Measurements from ENCODE around the gene WDFY3.

The WDFY3 gene

GRCh38 chr4:84952776-84953175 lies 13.7 kb downstream of the WDFY3 start:
- TF ChIP-seq CTCF (conservative IDR thresholded peaks at IDR 0.05; ENCODE audit: low read length), result no peak
- no peak for TF ChIP-seq EZH2phosphoT487 (IDR thresholded peaks at IDR 0.05; ENCODE audit: borderline replicate concordance)
- Histone ChIP-seq H2AFZ (ENCODE audit: low read length) (no peak overlapping the region), H3K9me2 (replicated peaks; ENCODE audit: low read depth, low read length) (no peaks in the 10 kb centered on the region), H3K9me3 (ENCODE audit: insufficient read depth, low read depth, low read length) (no peaks in the 10 kb centered on the region), H3K9ac (ENCODE audit: low read depth, low read length, poor library complexity, severe bottlenecking) (no peak overlapping the region), H3K27me3 (ENCODE audit: insufficient read depth, low read length, poor library complexity, severe bottlenecking) (no peaks in the 10 kb centered on the region), H3K79me2 (ENCODE audit: insufficient read depth, low read length) (peaks cover 55% of the 10 kb centered on the region), H3K4me1 (ENCODE audit: insufficient read depth, low read length, poor library complexity, severe bottlenecking) (no peaks in the 10 kb centered on the region), H4K20me1 (ENCODE audit: insufficient read depth, low read length, poor library complexity, severe bottlenecking) (peaks cover 13% of the 10 kb centered on the region), H3K4me3 (ENCODE audit: low read length, poor library complexity, severe bottlenecking) (no peak overlapping the region), H3K4me2 (ENCODE audit: low read depth, low read length, poor library complexity, severe bottlenecking) (no peak overlapping the region), H3F3A (ENCODE audit: low read depth) (no peaks in the 10 kb centered on the region), H3K36me3 (ENCODE audit: insufficient read depth, low read length) (no peaks in the 10 kb centered on the region)

- H3K36me3 ChIP-seq (ENCODE audit: insufficient read depth, low read length), result no peaks in the 10 kb centered on the region
- H3K4me2 ChIP-seq (ENCODE audit: low read depth, low read length, poor library complexity, severe bottlenecking), result no peak overlapping the region
- no peaks in the 10 kb centered on the region for H3K4me1 ChIP-seq (ENCODE audit: insufficient read depth, low read length, poor library complexity, severe bottlenecking)
- H2AFZ ChIP-seq (ENCODE audit: low read length), result no peak overlapping the region
- H3K4me3 ChIP-seq (ENCODE audit: low read length, poor library complexity, severe bottlenecking), result no peak overlapping the region
- TF ChIP-seq EZH2phosphoT487 (IDR thresholded peaks at IDR 0.05; ENCODE audit: borderline replicate concordance) (no peak), CTCF (conservative IDR thresholded peaks at IDR 0.05; ENCODE audit: low read length) (no peak)
- peaks cover 13% of the 10 kb centered on the region for H4K20me1 ChIP-seq (ENCODE audit: insufficient read depth, low read length, poor library complexity, severe bottlenecking)
- no peak overlapping the region for H3K9ac ChIP-seq (ENCODE audit: low read depth, low read length, poor library complexity, severe bottlenecking)
- H3K9me2 ChIP-seq (replicated peaks; ENCODE audit: low read depth, low read length), result no peaks in the 10 kb centered on the region
- H3F3A ChIP-seq (ENCODE audit: low read depth), result no peaks in the 10 kb centered on the region
- peaks cover 48% of the 10 kb centered on the region; the same call in 1 of the 2 replicates for H3K79me2 ChIP-seq (ENCODE audit: insufficient read depth, low read length)
- H3K27me3 ChIP-seq (ENCODE audit: insufficient read depth, low read length, poor library complexity, severe bottlenecking), result no peaks in the 10 kb centered on the region
- no peaks in the 10 kb centered on the region for H3K9me3 ChIP-seq (ENCODE audit: insufficient read depth, low read depth, low read length)
Observed at GRCh38 chr4:84952004-84952403, 14.5 kb downstream of the WDFY3 start.

- no peak overlapping the region for H3K4me3 ChIP-seq (ENCODE audit: low read length, poor library complexity, severe bottlenecking)
- peaks cover 3% of the 10 kb centered on the region for H4K20me1 ChIP-seq (ENCODE audit: insufficient read depth, low read length, poor library complexity, severe bottlenecking)
- no peaks in the 10 kb centered on the region for H3K36me3 ChIP-seq (ENCODE audit: insufficient read depth, low read length)
- no peaks in the 10 kb centered on the region for H3K4me1 ChIP-seq (ENCODE audit: insufficient read depth, low read length, poor library complexity, severe bottlenecking)
- no peak overlapping the region for H3K4me2 ChIP-seq (ENCODE audit: low read depth, low read length, poor library complexity, severe bottlenecking)
- no peak overlapping the region for H3K9ac ChIP-seq (ENCODE audit: low read depth, low read length, poor library complexity, severe bottlenecking)
- H3K9me3 ChIP-seq (ENCODE audit: insufficient read depth, low read depth, low read length), result no peaks in the 10 kb centered on the region
- TF ChIP-seq CTCF (conservative IDR thresholded peaks at IDR 0.05; ENCODE audit: low read length) (no peak), EZH2phosphoT487 (IDR thresholded peaks at IDR 0.05; ENCODE audit: borderline replicate concordance) (no peak)
- H3K79me2 ChIP-seq (ENCODE audit: insufficient read depth, low read length), result peaks cover 38% of the 10 kb centered on the region; the same call in 1 of the 2 replicates
- no peaks in the 10 kb centered on the region for H3F3A ChIP-seq (ENCODE audit: low read depth)
- H3K9me2 ChIP-seq (replicated peaks; ENCODE audit: low read depth, low read length), result no peaks in the 10 kb centered on the region
- H2AFZ ChIP-seq (ENCODE audit: low read length), result no peak overlapping the region
- H3K27me3 ChIP-seq (ENCODE audit: insufficient read depth, low read length, poor library complexity, severe bottlenecking), result no peaks in the 10 kb centered on the region
Observed at GRCh38 chr4:84948056-84948455, 18.4 kb downstream of the WDFY3 start.
